Ovary (tissue), 10 donors: Measurements from ENCODE around the gene GDF2. TPM values are rescaled to one million over a fixed set of nuclear protein-coding genes. Genes with fewer than 3 reads are reported as not detected.

Experiments
- DNase-seq, 5 donors: peaks; one replicate each; pipeline ENCODE4 v3.0.0-alpha.2; 2019 to 2020
- H3K27ac ChIP-seq, 2 donors: fragments of 200-600 bp; one replicate each; pipeline versions ENCODE4 v1.5.1 to v1.8.0; 2019 to 2022
- H3K27me3 ChIP-seq: fragments of 200-600 bp; one replicate; pipeline ENCODE4 v1.8.0; 2022
- H3K36me3 ChIP-seq: fragments of 200-600 bp; sonication (generic); one replicate; pipeline ENCODE4 v1.5.1; 2019
- H3K4me1 ChIP-seq: one replicate; pipeline ENCODE4 v1.8.1; 2013; ENCODE audit warnings: mild to moderate bottlenecking, moderate library complexity; ENCODE audit not compliant: insufficient read depth
- H3K4me3 ChIP-seq: fragments of 200-600 bp; sonication (generic); one replicate; pipeline ENCODE4 v1.5.1; 2017
- H3K9me3 ChIP-seq, 2 donors: fragments of 200-600 bp in 1 of 2; sonication (generic) in 1 of 2; one replicate each; pipeline versions ENCODE4 v1.5.1 to v1.8.1; 2013 to 2019; ENCODE audit warnings: mild to moderate bottlenecking in 1 of 2, moderate library complexity in 1 of 2
- CTCF ChIP-seq, 3 donors: fragments of 450-650 bp in 2 of 3; fragments of 200-600 bp in 1 of 3; IDR thresholded peaks; one replicate each; pipeline versions ENCODE4 v1.5.1 to v1.8.0; 2016 to 2022; ENCODE audit warnings: antibody characterized with exemption in 3 of 3, mild to moderate bottlenecking in 1 of 3
- EP300 ChIP-seq: sonication (generic); formaldehyde crosslinking; IDR thresholded peaks from one replicate; pipeline ENCODE4 v1.6.1; 2017; ENCODE audit warnings: antibody characterized with exemption
- POLR2A ChIP-seq: fragments of 450-650 bp; IDR thresholded peaks from one replicate; pipeline ENCODE4 v1.6.1; 2017; ENCODE audit warnings: antibody characterized with exemption, mild to moderate bottlenecking, moderate library complexity
- WGBS, 3 donors: extraction: QIAGEN DNeasy Blood & Tissue Kit in 1 of 3; methylation state at CpG; one replicate each; pipeline versions ENCODE4 v1.1.5 to v1.1.7; 2013 to 2017; 5-methylcytosine and 5-hydroxymethylcytosine counted together
- intact Hi-C, 4 donors: fragments of 100-400 bp; cut with DNase I; formaldehyde crosslinking; loops; one replicate each; pipeline versions ENCODE4 v1.11.0 to v1.15.1; 2022 to 2023
- long read RNA-seq, 3 donors: library from polyadenylated mRNA in 2 of 3; unstranded in 2 of 3; transcript quantifications; one replicate each; pipeline ENCODE4 v2.0.0 and lab custom pipeline, GENCODE V29; 2021 to 2026
- polyA plus RNA-seq, 2 donors: library from polyadenylated mRNA; stranded (reverse); fragments of 200-250 nt in 1 of 2; fragments of 350-450 nt in 1 of 2; fragmentation: Illumina TruSeq in 1 of 2; extraction: RNeasy Lipid Tissue Mini Kit (QIAGEN cat#74804) in 1 of 2; gene quantifications; one replicate each; pipeline ENCODE4 v1.2.3, GENCODE V29; 2013 to 2014
- total RNA-seq, 7 donors: library from RNA; depleted of rRNA in 2 of 7; stranded (reverse); fragments of >200 nt in 2 of 7; fragmentation: NEBNext Ultra II Directional in 3 of 7; extraction: Animal tissue kit (Norgen Biotek cat#: 25700) in 3 of 7; gene quantifications; one replicate each; pipeline versions ENCODE4 v1.1.0 to v1.2.4, GENCODE V29; 2016 to 2023
- donor health status: DM: no; HTN: no; CAD: no; lungs with moderate emphysema.
- donor health status: DM: no; HTN: no; CAD: no.
- donor health status: Bipolar disorder and iron deficiency.
- donor health status: DM: yes; HTN: yes; CAD: no.
- donor health status: DM: no; HTN: no; CAD: no.
- donor health status: DM: yes; HTN: yes; CAD: no.

The GDF2 gene
- total RNA-seq: not detected
- polyA plus RNA-seq: not detected
- long read RNA-seq, donor 1: 0 reads
- long read RNA-seq, donor 2: 0 reads
- long read RNA-seq, donor 3: 0 reads

GRCh38 chr10:47322300-47323061 is at the start of gene GDF2:
Gene GDF2, plus strand, starts transcription at chr10:47322454. Its CDS starts 215 bp downstream, at chr10:47322669.
- Histone ChIP-seq H3K9me3 (no peaks in the 10 kb centered on the region), H3K36me3 (no peaks in the 10 kb centered on the region), H3K27me3 (no peaks in the 10 kb centered on the region), H3K27ac (no peak within 1 kb of the TSS), H3K4me1 (no peaks in the 10 kb centered on the region), H3K4me3 (no peak within 1 kb of the TSS)
- 66 to 81% (median 71%) methylated on average over 34 to 35 of the region's 35 CpGs for WGBS, 3 donors
- no peak for TF ChIP-seq POLR2A
- TF ChIP-seq CTCF (IDR thresholded peaks at IDR 0.05): no peak
- TF ChIP-seq EP300: no peak
- intact Hi-C loops: no loop called here
- peak in 1 of 5 donors; percentile 13 for DNase-seq

- Histone ChIP-seq H3K27me3 (no peaks in the 10 kb centered on the region), H3K4me1 (no peaks in the 10 kb centered on the region), H3K4me3 (no peak overlapping the region), H3K36me3 (no peaks in the 10 kb centered on the region), H3K9me3 (no peaks in the 10 kb centered on the region), H3K27ac (no peak overlapping the region)
- 80 to 96% (median 88%) methylated on average over 2 of the region's 2 CpGs for WGBS, 3 donors
- TF ChIP-seq CTCF (IDR thresholded peaks at IDR 0.05): no peak
- no peak for TF ChIP-seq POLR2A
- TF ChIP-seq EP300: no peak
- intact Hi-C loops: no loop called here
- no peak for DNase-seq
Observed at GRCh38 chr10:47276071-47276470, 46.2 kb upstream of the GDF2 start.

GRCh38 chr10:47276576-47277351 is 45.5 kb upstream of the GDF2 start:
- Histone ChIP-seq H3K4me3 (no peak overlapping the region), H3K9me3 (no peaks in the 10 kb centered on the region), H3K4me1 (no peaks in the 10 kb centered on the region), H3K36me3 (no peaks in the 10 kb centered on the region), H3K27ac (no peak overlapping the region), H3K27me3 (no peaks in the 10 kb centered on the region)
- 76 to 86% (median 80%) methylated on average over 11 of the region's 11 CpGs for WGBS, 3 donors
- TF ChIP-seq EP300: no peak
- TF ChIP-seq POLR2A: no peak
- no peak for TF ChIP-seq CTCF (IDR thresholded peaks at IDR 0.05)
- DNase-seq: no peak
- intact Hi-C loops: no loop called here

- intact Hi-C loops: no loop called here
- no peaks in the 10 kb centered on the region for H3K4me1 ChIP-seq
- no peaks in the 10 kb centered on the region for H3K36me3 ChIP-seq
- DNase-seq: no peak
- WGBS, 3 donors: 68 to 80% (median 71%) methylated on average over 7 of the region's 7 CpGs
- no peak for TF ChIP-seq EP300
- TF ChIP-seq CTCF (IDR thresholded peaks at IDR 0.05): no peak
- no peak for TF ChIP-seq POLR2A
- no peaks in the 10 kb centered on the region for H3K9me3 ChIP-seq
- no peak overlapping the region for H3K27ac ChIP-seq
- H3K4me3 ChIP-seq: no peak overlapping the region
- no peaks in the 10 kb centered on the region for H3K27me3 ChIP-seq
Observed at GRCh38 chr10:47277352-47278151, 44.7 kb upstream of the GDF2 start.
